HTERT RPE-1 (cell line): ENCODE results near the gene RNASEH2C.
"Not testable (repeated sequence)": the region's sequence is repeated elsewhere in the genome, so short reads cannot be mapped to it uniquely, and the experiment has no call there.

ENCODE experiments used
- in situ Hi-C: fragments of 300-500 bp; cut with MboI; formaldehyde crosslinking; loops from 4 replicates; pipeline ENCODE4 v1.14.3; 2020; ENCODE audit warnings: low sequenced_read_pairs

Gene RNASEH2C

DNA sequence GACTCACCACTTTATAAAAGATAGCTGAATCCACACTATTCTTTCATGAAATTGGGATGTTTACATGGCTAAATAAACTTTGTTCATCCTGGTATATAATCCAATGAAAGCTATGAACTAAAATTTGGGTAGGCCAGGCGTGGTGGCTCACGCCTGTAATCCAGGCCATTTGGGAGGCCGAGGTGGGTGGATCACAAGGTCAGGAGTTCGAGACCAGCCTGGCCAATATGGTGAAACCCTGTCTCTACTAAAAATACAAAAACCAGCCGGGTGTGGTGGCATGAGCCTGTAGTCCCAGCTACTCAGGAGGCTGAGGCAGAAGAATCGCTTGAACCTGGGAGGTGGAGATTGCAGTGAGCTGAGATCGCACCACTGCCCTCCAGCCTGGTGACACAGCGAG is 28.8 kb downstream of the RNASEH2C start:
- in situ Hi-C loops = not testable (repeated sequence)

DNA sequence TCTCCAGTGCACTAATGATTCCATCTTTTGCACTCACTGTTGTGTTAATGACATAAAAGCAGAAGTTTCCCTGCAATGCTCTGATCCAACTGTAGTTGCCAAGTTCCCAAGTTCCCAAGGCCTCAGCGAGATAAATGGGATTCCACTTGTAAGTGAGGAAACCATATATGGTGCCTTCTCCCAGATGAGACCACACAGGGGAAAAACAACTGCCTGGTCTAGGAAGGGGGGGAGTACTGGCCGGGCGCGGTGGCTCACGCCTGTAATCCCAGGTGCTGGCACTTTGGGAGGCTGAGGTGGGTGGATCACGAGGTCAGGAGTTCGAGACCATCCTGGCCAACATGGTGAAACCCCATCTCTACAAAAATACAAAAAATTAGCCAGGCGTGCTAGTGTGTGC is 34.6 kb downstream of the RNASEH2C start:
- in situ Hi-C loops = no loop called here

DNA sequence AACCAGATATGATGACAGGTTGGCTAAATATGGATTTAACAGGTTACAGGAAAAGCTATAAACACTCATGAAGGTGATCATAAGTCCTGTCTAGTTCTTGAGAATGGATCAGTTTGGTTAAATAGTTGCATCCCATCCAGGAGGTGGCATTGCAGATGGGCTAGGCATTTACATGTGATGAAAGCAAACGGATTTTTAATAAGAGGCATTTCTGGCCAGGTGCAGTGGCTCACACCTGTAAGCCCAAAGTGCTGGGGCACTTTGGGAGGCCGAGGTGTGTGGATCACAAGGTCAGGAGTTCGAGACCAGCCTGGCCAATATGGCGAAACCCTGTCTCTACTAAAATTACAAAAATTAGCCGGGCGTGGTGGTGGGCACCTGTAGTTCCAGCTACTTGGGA is 37.1 kb downstream of the RNASEH2C start:
- in situ Hi-C loops = not testable (repeated sequence)

DNA sequence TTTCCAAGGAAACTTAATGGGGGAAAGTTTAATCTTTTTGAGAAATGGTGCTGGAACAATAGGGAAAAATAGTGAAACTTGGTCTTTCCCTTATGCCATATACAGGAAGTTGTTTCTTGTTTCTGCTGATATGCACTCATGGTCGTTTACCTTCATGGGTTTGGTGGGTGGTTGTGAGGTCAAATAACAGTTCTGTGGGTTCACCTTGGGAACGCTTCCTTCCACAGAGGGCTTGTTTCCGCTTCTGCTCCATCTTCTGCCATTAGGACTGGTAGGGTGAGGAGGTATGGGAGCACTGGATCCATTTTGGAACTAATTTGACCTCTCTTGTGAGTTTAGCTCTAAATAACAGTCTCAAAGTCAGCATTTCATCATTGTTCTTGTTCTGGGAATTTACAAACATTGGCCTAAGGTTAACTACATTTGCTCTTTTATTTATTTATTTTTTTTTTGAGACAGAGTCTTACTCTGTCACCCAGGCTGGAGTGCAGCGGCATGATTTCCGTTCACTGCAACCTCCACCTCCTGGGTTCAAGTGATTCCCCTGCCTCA is 40.3 kb downstream of the RNASEH2C start:
- in situ Hi-C loops = no loop called here

DNA sequence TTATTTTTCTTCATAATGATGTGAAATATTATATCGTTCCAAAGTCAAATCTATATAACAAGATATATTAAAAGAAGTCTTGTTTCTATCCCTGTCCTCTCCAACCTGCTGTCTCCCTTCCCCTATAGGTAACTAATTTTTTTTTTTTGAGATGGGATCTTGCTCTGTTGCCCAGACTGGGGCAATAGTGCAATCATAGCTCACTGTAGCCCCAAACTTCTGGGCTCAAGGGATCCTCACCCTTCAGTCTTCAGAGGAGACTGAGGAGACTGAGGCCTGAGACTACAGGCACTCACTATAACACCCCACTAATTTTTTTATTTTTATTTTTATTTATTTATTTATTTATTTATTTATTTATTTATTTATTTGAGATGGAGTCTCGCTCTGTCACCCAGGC is 47.6 kb downstream of the RNASEH2C start:
- in situ Hi-C loops = no loop called here

DNA sequence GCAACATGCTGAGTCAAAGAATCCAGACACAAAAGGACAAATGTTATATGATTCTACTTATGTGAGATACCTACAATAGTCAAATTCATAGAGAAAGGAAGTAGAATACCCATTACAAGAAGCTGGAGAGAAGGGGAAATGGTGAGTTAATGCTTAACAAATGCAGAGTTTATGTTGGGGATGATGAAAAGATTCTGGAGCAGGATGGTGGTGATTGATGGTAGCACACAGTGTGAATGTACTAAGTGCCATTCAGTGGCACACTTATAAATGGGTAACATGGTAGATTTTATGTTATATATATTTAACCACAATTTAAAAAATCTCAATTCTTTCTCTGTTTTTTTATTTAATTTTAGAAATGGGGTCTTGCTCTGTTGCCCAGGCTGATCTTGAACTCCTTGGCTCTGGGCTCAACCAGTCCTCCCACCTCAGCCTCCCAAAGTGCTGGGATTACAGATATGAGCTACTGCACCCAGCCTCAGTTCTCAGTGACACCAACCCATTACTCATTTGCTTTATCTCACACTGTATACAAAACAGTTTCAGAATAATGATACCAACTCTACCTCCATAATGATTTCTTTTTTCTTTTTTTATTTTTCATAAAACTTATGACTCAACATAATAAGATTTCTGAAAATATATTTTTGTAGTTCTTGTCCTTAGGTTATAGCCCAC is 48.3 kb downstream of the RNASEH2C start:
- in situ Hi-C loops = no loop called here
